H9 (cell line): ENCODE measurements around the gene MRTO4. TPM values are rescaled to one million over a fixed set of nuclear protein-coding genes. Genes with fewer than 3 reads are reported as not detected.

Source experiments
- DNase-seq: peaks from one replicate; pipeline ENCODE4 v3.0.0-alpha.2; 2017
- H2AFZ ChIP-seq: one replicate; pipeline ENCODE4 v1.6.1; 2013; ENCODE audit warnings: mild to moderate bottlenecking, low read length, control low read depth, moderate library complexity
- H2AK5ac ChIP-seq: 2 replicates; pipeline ENCODE4 v1.6.1; 2013; ENCODE audit warnings: low read length, control low read depth, mixed read lengths; ENCODE audit not compliant: insufficient read length
- H2BK120ac ChIP-seq: one replicate; pipeline ENCODE4 v1.6.1; 2013; ENCODE audit warnings: low read depth, mild to moderate bottlenecking, low read length, control low read depth, inconsistent platforms; ENCODE audit not compliant: poor library complexity, severe bottlenecking
- H2BK12ac ChIP-seq: 2 replicates; pipeline ENCODE4 v1.6.1; 2013; ENCODE audit warnings: low read length, control low read depth, mixed read lengths, low read depth; ENCODE audit not compliant: insufficient read length
- H2BK15ac ChIP-seq: 2 replicates; pipeline ENCODE4 v1.6.1; 2013; ENCODE audit warnings: low read depth, low read length, control low read depth
- H2BK20ac ChIP-seq: one replicate; pipeline ENCODE4 v1.6.1; 2013; ENCODE audit warnings: low read depth, mild to moderate bottlenecking, low read length, control low read depth, inconsistent platforms; ENCODE audit not compliant: poor library complexity, severe bottlenecking
- H2BK5ac ChIP-seq: 2 replicates; pipeline ENCODE4 v1.6.1; 2013; ENCODE audit warnings: low read length, control low read depth, mixed read lengths; ENCODE audit not compliant: insufficient read length
- H3K14ac ChIP-seq: 2 replicates; pipeline ENCODE4 v1.6.1; 2013; ENCODE audit warnings: low read length, control low read depth; ENCODE audit not compliant: insufficient read depth
- H3K18ac ChIP-seq: 2 replicates; pipeline ENCODE4 v1.6.1; 2013; ENCODE audit warnings: low read depth, mild to moderate bottlenecking, mixed read lengths, low read length, control low read depth; ENCODE audit not compliant: insufficient read length
- H3K23ac ChIP-seq: 2 replicates; pipeline ENCODE4 v1.6.1; 2013; ENCODE audit warnings: low read length, control low read depth, mixed read lengths, low read depth; ENCODE audit not compliant: insufficient read length
- H3K23me2 ChIP-seq: 2 replicates; pipeline ENCODE4 v1.6.1; 2013; ENCODE audit warnings: low read depth, mild to moderate bottlenecking, mixed read lengths, low read length, control low read depth; ENCODE audit not compliant: insufficient read length, poor library complexity, severe bottlenecking
- H3K27ac ChIP-seq: 2 replicates; pipeline ENCODE4 v1.5.1; 2013; ENCODE audit warnings: low read length, control low read depth, mixed read lengths, low read depth; ENCODE audit not compliant: insufficient read length
- H3K27me3 ChIP-seq: 2 replicates; pipeline ENCODE4 v1.6.1; 2013; ENCODE audit warnings: low read length, control low read depth, inconsistent platforms; ENCODE audit not compliant: insufficient read depth
- H3K4ac ChIP-seq: 2 replicates; pipeline ENCODE4 v1.6.1; 2013; ENCODE audit warnings: low read depth, mild to moderate bottlenecking, control low read depth, inconsistent platforms, low read length, moderate library complexity
- H3K4me1 ChIP-seq: 2 replicates; pipeline ENCODE4 v1.6.1; 2013; ENCODE audit warnings: low read length, control low read depth, inconsistent platforms; ENCODE audit not compliant: insufficient read depth
- H3K4me2 ChIP-seq: 2 replicates; pipeline ENCODE4 v1.6.1; 2013; ENCODE audit warnings: low read length, control low read depth, mixed read lengths; ENCODE audit not compliant: insufficient read length, insufficient read depth
- H3K56ac ChIP-seq: 2 replicates; pipeline ENCODE4 v1.6.1; 2013; ENCODE audit warnings: low read depth, mild to moderate bottlenecking, mixed read lengths, low read length, control low read depth; ENCODE audit not compliant: insufficient read length
- H3K79me1 ChIP-seq: 2 replicates; pipeline ENCODE4 v1.6.1; 2013; ENCODE audit warnings: low read depth, mild to moderate bottlenecking, moderate library complexity, low read length, control low read depth, inconsistent platforms; ENCODE audit not compliant: insufficient read depth, poor library complexity, severe bottlenecking
- H3K79me2 ChIP-seq: 2 replicates; pipeline ENCODE4 v1.6.1; 2013; ENCODE audit warnings: low read length, control low read depth, inconsistent platforms; ENCODE audit not compliant: insufficient read depth
- H3K9ac ChIP-seq: 2 replicates; pipeline ENCODE4 v1.6.1; 2013; ENCODE audit warnings: low read length, control low read depth, mixed read lengths; ENCODE audit not compliant: insufficient read length; ENCODE audit errors: extremely low read depth
- H3K9me3 ChIP-seq: one replicate; pipeline ENCODE4 v1.6.1; 2013; ENCODE audit warnings: low read depth, low read length, inconsistent platforms; ENCODE audit not compliant: control insufficient read depth
- H3T11ph ChIP-seq: one replicate; pipeline ENCODE4 v1.6.1; 2013; ENCODE audit warnings: mild to moderate bottlenecking, low read length, control low read depth, inconsistent platforms
- H4K20me1 ChIP-seq: one replicate; pipeline ENCODE4 v1.6.1; 2013; ENCODE audit not compliant: control insufficient read depth, insufficient read length, insufficient read depth
- H4K5ac ChIP-seq: 2 replicates; pipeline ENCODE4 v1.6.1; 2013; ENCODE audit warnings: low read depth, mild to moderate bottlenecking, mixed read lengths, low read length, control low read depth; ENCODE audit not compliant: insufficient read length
- H4K8ac ChIP-seq: replicated peaks from 2 replicates; pipeline ENCODE4 v1.6.1; 2013; ENCODE audit warnings: low read length, control low read depth, mixed read lengths, low read depth; ENCODE audit not compliant: insufficient read length
- H4K91ac ChIP-seq: 2 replicates; pipeline ENCODE4 v1.6.1; 2013; ENCODE audit warnings: low read depth, mild to moderate bottlenecking, moderate library complexity, mixed read lengths, low read length, control low read depth; ENCODE audit not compliant: insufficient read length
- H3K27ac Mint-ChIP-seq, 3 experiments: 2 replicates in 2 of 3; 3 replicates in 1 of 3; pipeline ENCODE4 v1.8.0; 2020 to 2021; ENCODE audit warnings: mixed read lengths in 3 of 3, mild to moderate bottlenecking in 1 of 3, moderate library complexity in 1 of 3
- H3K27me3 Mint-ChIP-seq: 2 replicates; pipeline ENCODE4 v1.8.0; 2021; ENCODE audit warnings: low read depth, mild to moderate bottlenecking, moderate library complexity, mixed read lengths
- H3K36me3 Mint-ChIP-seq, 3 experiments: 2 replicates in 2 of 3; 3 replicates in 1 of 3; pipeline ENCODE4 v1.8.0; 2020 to 2021; ENCODE audit warnings: low read depth in 3 of 3, mixed read lengths in 3 of 3; ENCODE audit not compliant: insufficient read depth in 1 of 3
- H3K4me1 Mint-ChIP-seq, 2 experiments: 2 replicates each; pipeline ENCODE4 v1.8.0; 2020; ENCODE audit warnings: mixed read lengths in 2 of 2
- H3K4me3 Mint-ChIP-seq, 2 experiments: 2 replicates in 1 of 2; 3 replicates in 1 of 2; pipeline ENCODE4 v1.8.0; 2020 to 2021; ENCODE audit warnings: mild to moderate bottlenecking in 2 of 2, mixed read lengths in 2 of 2, moderate library complexity in 1 of 2
- H3K9me3 Mint-ChIP-seq, 2 experiments: 2 replicates in 1 of 2; 3 replicates in 1 of 2; pipeline ENCODE4 v1.8.0; 2020; ENCODE audit warnings: mild to moderate bottlenecking in 2 of 2, mixed read lengths in 2 of 2, moderate library complexity in 1 of 2
- CTCF ChIP-seq: fragments of 200-600 bp; sonication (generic); conservative IDR thresholded peaks from 3 replicates; pipeline ENCODE4 v1.8.0; 2021; ENCODE audit warnings: antibody characterized with exemption, mild to moderate bottlenecking
- WGBS: extraction: QIAGEN DNeasy Blood & Tissue Kit; methylation state at CpG from one replicate; pipeline ENCODE4 v1.1.7; 2013; ENCODE audit warnings: missing lambda C conversion rate, low lambda C conversion rate, mixed read lengths; ENCODE audit not compliant: insufficient read length; ENCODE audit errors: extremely low coverage; 5-methylcytosine and 5-hydroxymethylcytosine counted together
- total RNA-seq: library from RNA; stranded (reverse); gene quantifications from 2 replicates; pipeline ENCODE4 v1.2.1, GENCODE V29; 2021

MRTO4 gene
- total RNA-seq, 1 experiment from 2014 or later, result 78.3 TPM

GRCh38 chr1:19234224-19234623 is 17.4 kb upstream of the MRTO4 start:
- no peaks in the 10 kb centered on the region for H3K9me3 ChIP-seq
- H3K79me1 ChIP-seq, result no peaks in the 10 kb centered on the region
- DNase-seq, result no peak
- no peak overlapping the region for H2AK5ac ChIP-seq
- no peak overlapping the region for H4K5ac ChIP-seq
- WGBS, result no CpG with 5 or more reads among the region's 3 CpGs
- H3K9me3 Mint-ChIP-seq, result no peaks in the 10 kb centered on the region; a peak in 1 of 5 replicates
- no peak overlapping the region for H2BK20ac ChIP-seq
- H3K27me3 ChIP-seq, result no peaks in the 10 kb centered on the region
- H3K23ac ChIP-seq, result no peak overlapping the region
- H3K4me2 ChIP-seq, result no peak overlapping the region
- H3K4me1 ChIP-seq, result no peaks in the 10 kb centered on the region
- H2AFZ ChIP-seq, result no peak overlapping the region
- no peak overlapping the region for H3K27ac ChIP-seq
- H3K27me3 Mint-ChIP-seq, result no peaks in the 10 kb centered on the region
- no peaks in the 10 kb centered on the region for H3K79me2 ChIP-seq
- H2BK5ac ChIP-seq, result no peak overlapping the region
- no peak overlapping the region for H3K14ac ChIP-seq
- H3K9ac ChIP-seq, result no peak overlapping the region
- H3T11ph ChIP-seq, result no peak overlapping the region
- no peak overlapping the region for H4K8ac ChIP-seq
- no peaks in the 10 kb centered on the region for H3K23me2 ChIP-seq
- H4K91ac ChIP-seq, result no peak overlapping the region
- no peak overlapping the region for H3K56ac ChIP-seq
- no peaks in the 10 kb centered on the region for H3K4me1 Mint-ChIP-seq
- H3K4ac ChIP-seq, result no peak overlapping the region
- H4K20me1 ChIP-seq, result no peaks in the 10 kb centered on the region
- TF ChIP-seq CTCF, result no peak
- H3K18ac ChIP-seq, result no peak overlapping the region
- peaks cover 41 to 86% (median 77%) of the 10 kb centered on the region in 3 experiments for H3K36me3 Mint-ChIP-seq
- H2BK120ac ChIP-seq, result no peak overlapping the region
- no peak overlapping the region for H2BK12ac ChIP-seq
- no peak overlapping the region for H2BK15ac ChIP-seq
- no peak overlapping the region; a peak in 1 of 7 replicates for H3K27ac Mint-ChIP-seq
- H3K4me3 Mint-ChIP-seq, result no peak overlapping the region
